Gastroesophageal sphincter (tissue), 4 donors: ENCODE results near the gene UROC1. TPM values are rescaled to one million over a fixed set of nuclear protein-coding genes. Genes with fewer than 3 reads are reported as not detected.

ENCODE experiments used
- ATAC-seq: fragments of 150-250 bp; one replicate; pipeline ENCODE4 v1.9.1; 2016; ENCODE audit warnings: mild to moderate bottlenecking, moderate library complexity
- H3K27ac ChIP-seq, 4 donors: fragments of 200-600 bp; sonication (generic) in 3 of 4; 1 replicate in 3 of 4; 2 replicates in 1 of 4; pipeline ENCODE4 v1.5.1; 2016 to 2019
- H3K27me3 ChIP-seq: fragments of 200-600 bp; sonication (generic); one replicate; pipeline ENCODE4 v1.5.1; 2019
- H3K36me3 ChIP-seq, 2 donors: fragments of 200-600 bp; sonication (generic); one replicate each; pipeline ENCODE4 v1.5.1; 2019; ENCODE audit warnings: control low read depth in 1 of 2
- H3K4me1 ChIP-seq, 3 donors: fragments of 200-600 bp; sonication (generic); 1 replicate in 2 of 3; 2 replicates in 1 of 3; pipeline ENCODE4 v1.5.1; 2016 to 2019; ENCODE audit warnings: control low read depth in 2 of 3
- H3K4me3 ChIP-seq, 2 donors: fragments of 200-600 bp; sonication (generic); one replicate each; pipeline ENCODE4 v1.5.1; 2019; ENCODE audit warnings: mild to moderate bottlenecking in 1 of 2, moderate library complexity in 1 of 2
- H3K9me3 ChIP-seq, 3 donors: fragments of 200-600 bp; sonication (generic); one replicate each; pipeline ENCODE4 v1.5.1; 2017 to 2019; ENCODE audit warnings: control low read depth in 2 of 3
- EP300 ChIP-seq: sonication (generic); formaldehyde crosslinking; IDR thresholded peaks from one replicate; pipeline ENCODE4 v1.6.1; 2017; ENCODE audit warnings: antibody characterized with exemption, mild to moderate bottlenecking
- POLR2A ChIP-seq, 2 donors: fragments of 450-650 bp; IDR thresholded peaks; one replicate each; pipeline ENCODE4 v1.6.1; 2017; ENCODE audit warnings: antibody characterized with exemption in 2 of 2, mild to moderate bottlenecking in 2 of 2, moderate library complexity in 1 of 2
- POLR2AphosphoS5 ChIP-seq: sonication (generic); formaldehyde crosslinking; IDR thresholded peaks from one replicate; pipeline ENCODE4 v1.6.1; 2017; ENCODE audit warnings: antibody characterized with exemption
- WGBS, 2 donors: methylation state at CpG; one replicate each; pipeline ENCODE4 v1.1.5; 2018; ENCODE audit warnings: low coverage in 1 of 2; 5-methylcytosine and 5-hydroxymethylcytosine counted together
- total RNA-seq, 4 donors: library from RNA; depleted of rRNA; stranded (reverse); fragments of >200 nt; gene quantifications; one replicate each; pipeline ENCODE4 v1.1.0, GENCODE V29; 2016
- TF ChIP-seq, protein P1 (sequence below), 4 experiments: fragments of 200-600 bp in 2 of 4; fragments of 450-650 bp in 2 of 4; sonication (generic) in 1 of 4; IDR thresholded peaks; one replicate each; pipeline ENCODE4 v1.5.1; 2017 to 2019; ENCODE audit warnings: antibody characterized with exemption in 4 of 4, mild to moderate bottlenecking in 2 of 4, moderate library complexity in 2 of 4

The UROC1 gene
- total RNA-seq, 4 donors from 2014 or later: not detected

DNA sequence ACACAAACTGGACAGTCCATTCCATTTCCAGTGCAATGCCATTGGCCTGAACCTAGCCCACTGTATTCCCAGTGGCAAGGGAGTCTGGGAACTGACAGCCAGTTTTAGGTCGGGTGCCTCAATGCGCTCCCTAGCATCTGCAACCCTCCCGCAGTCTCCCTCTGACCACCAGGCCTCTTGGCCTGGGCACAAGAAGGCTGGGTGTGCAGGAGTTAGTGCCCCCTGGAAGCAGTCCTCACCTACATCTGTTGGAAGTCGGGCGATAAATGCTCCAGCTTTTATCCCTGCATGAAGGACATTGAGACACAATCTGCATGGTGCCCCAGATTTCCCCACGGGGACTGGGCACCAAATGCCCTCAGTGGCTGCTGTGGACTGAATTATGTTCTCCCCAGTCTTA is 28.4 kb upstream of the UROC1 start:
- H3K4me1 ChIP-seq: peaks cover 0 to 13% (median 0%) of the 10 kb centered on the region in 3 donors
- peaks cover 0 to 4% (median 0%) of the 10 kb centered on the region in 3 donors for H3K9me3 ChIP-seq
- no peaks in the 10 kb centered on the region for H3K36me3 ChIP-seq
- H3K27ac ChIP-seq: no peak overlapping the region
- H3K27me3 ChIP-seq: peaks cover 87% of the 10 kb centered on the region
- no peak overlapping the region for H3K4me3 ChIP-seq
- no peak for ATAC-seq
- TF ChIP-seq POLR2AphosphoS5 (no peak), POLR2A (IDR thresholded peaks at IDR 0.05) (no peak), EP300 (no peak)
- TF ChIP-seq, protein P1, sequence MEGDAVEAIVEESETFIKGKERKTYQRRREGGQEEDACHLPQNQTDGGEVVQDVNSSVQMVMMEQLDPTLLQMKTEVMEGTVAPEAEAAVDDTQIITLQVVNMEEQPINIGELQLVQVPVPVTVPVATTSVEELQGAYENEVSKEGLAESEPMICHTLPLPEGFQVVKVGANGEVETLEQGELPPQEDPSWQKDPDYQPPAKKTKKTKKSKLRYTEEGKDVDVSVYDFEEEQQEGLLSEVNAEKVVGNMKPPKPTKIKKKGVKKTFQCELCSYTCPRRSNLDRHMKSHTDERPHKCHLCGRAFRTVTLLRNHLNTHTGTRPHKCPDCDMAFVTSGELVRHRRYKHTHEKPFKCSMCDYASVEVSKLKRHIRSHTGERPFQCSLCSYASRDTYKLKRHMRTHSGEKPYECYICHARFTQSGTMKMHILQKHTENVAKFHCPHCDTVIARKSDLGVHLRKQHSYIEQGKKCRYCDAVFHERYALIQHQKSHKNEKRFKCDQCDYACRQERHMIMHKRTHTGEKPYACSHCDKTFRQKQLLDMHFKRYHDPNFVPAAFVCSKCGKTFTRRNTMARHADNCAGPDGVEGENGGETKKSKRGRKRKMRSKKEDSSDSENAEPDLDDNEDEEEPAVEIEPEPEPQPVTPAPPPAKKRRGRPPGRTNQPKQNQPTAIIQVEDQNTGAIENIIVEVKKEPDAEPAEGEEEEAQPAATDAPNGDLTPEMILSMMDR (IDR thresholded peaks at IDR 0.05): no peak
- WGBS, 2 donors: 75% methylated on average over 3 of the region's 6 CpGs; no CpG with 5 or more reads in 1 of the 2 donors

DNA sequence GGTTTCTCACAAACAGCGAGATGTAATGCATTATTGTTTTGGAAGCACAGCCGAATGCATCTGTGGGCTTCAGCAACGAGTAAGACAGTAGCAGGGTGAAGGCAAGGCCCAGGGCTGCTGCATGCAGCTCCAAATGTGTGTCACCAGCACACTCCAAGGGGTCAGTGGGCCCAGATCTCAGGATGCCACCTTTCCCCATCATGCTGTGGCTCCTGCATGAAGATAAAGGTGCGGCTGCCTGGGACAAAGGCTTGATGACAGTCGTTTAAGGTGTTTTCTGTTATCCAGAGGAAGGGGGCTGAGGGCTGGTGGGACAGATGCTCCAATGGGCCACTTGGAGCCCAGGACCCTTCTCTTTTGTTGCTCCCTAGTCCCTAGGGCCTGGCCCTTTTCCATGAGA is 28.0 kb upstream of the UROC1 start:
- TF ChIP-seq EP300 (no peak), POLR2A (IDR thresholded peaks at IDR 0.05) (no peak), POLR2AphosphoS5 (no peak)
- TF ChIP-seq, protein P1 (IDR thresholded peaks at IDR 0.05): no peak
- Histone ChIP-seq H3K36me3 (no peaks in the 10 kb centered on the region), H3K27me3 (peaks cover 87% of the 10 kb centered on the region), H3K4me3 (no peak overlapping the region), H3K9me3 (peaks cover 0 to 4% (median 0%) of the 10 kb centered on the region in 3 donors), H3K4me1 (peaks cover 0 to 17% (median 0%) of the 10 kb centered on the region in 3 donors), H3K27ac (no peak overlapping the region)
- no peak for ATAC-seq
- WGBS, 2 donors: 87% methylated on average over 5 of the region's 5 CpGs; no CpG with 5 or more reads in 1 of the 2 donors

DNA sequence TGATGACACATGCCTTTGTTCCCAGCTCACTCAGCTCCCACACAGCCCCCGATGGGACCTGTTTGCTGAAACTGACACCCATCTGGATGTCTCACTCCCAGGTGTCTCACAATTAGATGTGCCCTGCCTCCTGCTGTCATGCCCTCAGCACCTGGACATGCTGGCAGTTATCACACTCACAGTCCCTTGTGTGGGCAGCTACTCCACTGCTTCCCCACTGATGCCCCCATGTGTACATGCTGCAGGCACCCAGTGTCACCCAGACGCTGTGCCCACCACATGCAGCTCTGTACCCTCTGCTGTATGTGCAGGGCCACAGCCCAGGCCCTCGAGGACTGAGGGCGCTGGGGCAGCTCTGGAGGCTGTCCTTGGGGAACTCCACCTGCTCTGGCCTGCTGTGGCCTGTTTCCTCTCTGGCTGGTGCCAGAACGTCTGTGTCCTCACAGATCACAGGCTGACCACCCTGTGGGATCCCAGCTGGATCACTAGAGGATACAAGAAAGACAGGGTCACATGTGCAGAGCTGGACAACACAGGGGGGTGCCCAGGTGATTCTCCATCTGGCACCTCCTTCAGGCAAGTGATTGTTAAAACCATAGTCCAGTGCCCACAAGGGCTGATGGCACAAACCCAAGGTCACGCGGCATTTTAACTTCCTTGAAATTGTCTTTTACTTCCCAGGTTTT is 27.2 kb upstream of the UROC1 start:
- no peak overlapping the region for H3K4me3 ChIP-seq
- peaks cover 0 to 4% (median 0%) of the 10 kb centered on the region in 3 donors for H3K9me3 ChIP-seq
- H3K4me1 ChIP-seq: peaks cover 0 to 19% (median 0%) of the 10 kb centered on the region in 3 donors
- ATAC-seq: no peak
- 77 to 90% methylated on average over 3 of the region's 7 CpGs for WGBS, 2 donors
- H3K27ac ChIP-seq: no peak overlapping the region
- peaks cover 84% of the 10 kb centered on the region for H3K27me3 ChIP-seq
- TF ChIP-seq POLR2AphosphoS5 (no peak), POLR2A (IDR thresholded peaks at IDR 0.05) (no peak), EP300 (no peak)
- TF ChIP-seq, protein P1 (IDR thresholded peaks at IDR 0.05): no peak
- no peaks in the 10 kb centered on the region for H3K36me3 ChIP-seq

DNA sequence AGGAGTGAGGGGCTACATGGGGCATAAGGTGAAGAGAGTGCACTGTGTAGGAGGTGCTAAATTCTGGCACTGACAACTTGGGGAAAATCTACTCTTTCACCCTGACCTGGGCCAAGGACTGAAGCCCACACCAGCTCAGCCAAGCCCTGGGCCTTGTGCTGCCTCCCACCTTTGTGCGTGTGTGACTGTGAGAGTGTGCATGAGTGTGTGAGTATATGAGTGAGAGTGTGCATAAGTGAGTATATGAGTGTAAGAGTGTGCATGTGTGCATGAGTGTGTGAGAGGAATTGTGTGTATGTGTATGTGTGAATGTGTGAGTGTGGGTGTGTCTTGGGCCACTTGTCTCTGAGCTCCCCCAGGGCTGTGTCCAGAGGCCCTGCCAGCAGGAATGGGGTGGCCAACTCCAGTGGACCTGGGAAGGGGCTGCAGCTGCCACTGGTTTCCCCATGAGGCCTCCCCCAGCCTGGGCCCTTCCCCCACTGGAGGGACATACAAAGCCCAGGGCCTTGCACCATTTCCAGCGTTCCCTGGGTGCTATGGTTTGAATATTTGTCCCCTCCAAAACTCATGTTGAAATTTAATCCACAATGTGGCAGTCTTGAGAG is 26.0 kb upstream of the UROC1 start:
- H3K27ac ChIP-seq: no peak overlapping the region
- H3K9me3 ChIP-seq: peaks cover 0 to 4% (median 0%) of the 10 kb centered on the region in 3 donors
- no peaks in the 10 kb centered on the region for H3K36me3 ChIP-seq
- TF ChIP-seq POLR2AphosphoS5 (no peak), POLR2A (IDR thresholded peaks at IDR 0.05) (no peak), EP300 (no peak)
- TF ChIP-seq, protein P1 (IDR thresholded peaks at IDR 0.05): no peak
- ATAC-seq: no peak
- 75 to 100% methylated on average over 2 of the region's 2 CpGs for WGBS, 2 donors
- H3K27me3 ChIP-seq: peaks cover 81% of the 10 kb centered on the region
- no peak overlapping the region for H3K4me3 ChIP-seq
- peaks cover 0 to 19% (median 0%) of the 10 kb centered on the region in 3 donors for H3K4me1 ChIP-seq
